Stimulated activated CD4-positive, alpha-beta T cell treated with anti-CD3 and anti-CD28 coated beads, Interleukin-15, amount 100 ng/mL, for 48 hours (primary cell): Measurements from ENCODE around the gene SLC25A48.

Experiments
- DNase-seq, 2 donors: peaks; one replicate each; pipeline ENCODE4 v3.0.0-alpha.2; 2020; ENCODE audit warnings: low read depth in 2 of 2

SLC25A48 gene, protein sequence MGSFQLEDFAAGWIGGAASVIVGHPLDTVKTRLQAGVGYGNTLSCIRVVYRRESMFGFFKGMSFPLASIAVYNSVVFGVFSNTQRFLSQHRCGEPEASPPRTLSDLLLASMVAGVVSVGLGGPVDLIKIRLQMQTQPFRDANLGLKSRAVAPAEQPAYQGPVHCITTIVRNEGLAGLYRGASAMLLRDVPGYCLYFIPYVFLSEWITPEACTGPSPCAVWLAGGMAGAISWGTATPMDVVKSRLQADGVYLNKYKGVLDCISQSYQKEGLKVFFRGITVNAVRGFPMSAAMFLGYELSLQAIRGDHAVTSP

DNA sequence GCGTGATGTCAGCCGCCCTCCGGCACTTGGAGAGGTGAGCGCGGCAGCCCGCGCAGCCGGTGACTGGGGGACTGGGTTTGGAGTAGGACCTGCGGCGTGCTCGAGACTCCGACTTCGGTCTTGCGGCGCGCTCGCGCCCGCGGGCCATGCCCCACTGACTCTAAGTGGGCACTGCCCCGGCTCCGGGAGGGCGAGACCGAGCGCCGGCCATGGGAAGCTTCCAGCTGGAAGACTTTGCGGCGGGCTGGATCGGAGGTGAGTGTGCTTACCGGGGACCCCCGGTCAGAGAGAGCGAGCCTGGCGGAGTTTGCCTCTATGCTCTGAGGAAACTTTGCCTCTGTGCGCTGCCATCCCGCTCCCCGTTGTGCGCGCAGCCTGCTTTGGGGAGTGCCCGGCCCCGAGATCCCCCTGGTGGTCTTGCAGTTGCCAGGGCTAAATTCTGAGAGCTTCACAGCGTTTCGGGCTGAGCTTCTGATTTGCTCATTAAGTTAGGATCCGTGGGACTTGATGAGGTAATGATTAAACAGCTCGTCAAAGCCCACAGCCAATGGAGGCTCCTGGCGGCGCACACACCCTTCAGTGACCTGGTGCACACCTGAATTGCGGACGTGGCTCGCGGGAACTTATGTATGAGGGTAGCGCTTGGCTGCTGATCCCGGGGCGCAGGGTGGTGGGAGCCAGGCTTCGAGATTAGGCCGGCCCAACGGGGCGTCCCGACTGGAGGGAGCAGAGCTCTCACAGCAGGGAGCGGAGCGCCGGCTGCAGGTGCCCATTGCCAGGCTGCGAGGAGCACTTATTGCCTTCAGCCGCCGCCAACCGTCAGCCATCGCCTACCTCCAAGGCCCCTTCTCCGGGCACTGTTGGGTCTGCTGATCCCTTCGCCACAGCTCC is at the start of gene SLC25A48:
Gene SLC25A48 (plus strand): TSS at position 25 of the 891 bp plus-strand sequence. CDS start 185 bp downstream, at position 210.
- DNase-seq = peak; percentile 19 to 29

DNA sequence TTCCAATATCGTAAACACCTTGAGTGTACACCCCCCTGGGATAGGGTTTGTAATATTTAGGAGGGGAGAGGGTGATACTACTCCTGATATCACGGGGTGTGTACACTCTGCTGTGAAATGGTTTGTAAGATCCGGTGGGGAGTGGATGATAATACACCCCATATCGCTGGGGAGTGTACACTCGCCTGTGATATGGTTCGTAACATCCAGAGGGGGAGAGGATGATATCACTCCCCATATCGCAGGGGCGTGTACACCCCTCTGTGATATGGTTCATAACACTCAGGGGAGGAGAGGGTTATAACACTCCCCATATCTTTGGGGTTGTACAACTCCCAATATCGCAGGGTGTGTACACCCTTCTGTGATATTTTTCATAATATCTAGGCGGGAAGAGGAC is 33.8 kb upstream of the SLC25A48 start:
- no peak for DNase-seq

DNA sequence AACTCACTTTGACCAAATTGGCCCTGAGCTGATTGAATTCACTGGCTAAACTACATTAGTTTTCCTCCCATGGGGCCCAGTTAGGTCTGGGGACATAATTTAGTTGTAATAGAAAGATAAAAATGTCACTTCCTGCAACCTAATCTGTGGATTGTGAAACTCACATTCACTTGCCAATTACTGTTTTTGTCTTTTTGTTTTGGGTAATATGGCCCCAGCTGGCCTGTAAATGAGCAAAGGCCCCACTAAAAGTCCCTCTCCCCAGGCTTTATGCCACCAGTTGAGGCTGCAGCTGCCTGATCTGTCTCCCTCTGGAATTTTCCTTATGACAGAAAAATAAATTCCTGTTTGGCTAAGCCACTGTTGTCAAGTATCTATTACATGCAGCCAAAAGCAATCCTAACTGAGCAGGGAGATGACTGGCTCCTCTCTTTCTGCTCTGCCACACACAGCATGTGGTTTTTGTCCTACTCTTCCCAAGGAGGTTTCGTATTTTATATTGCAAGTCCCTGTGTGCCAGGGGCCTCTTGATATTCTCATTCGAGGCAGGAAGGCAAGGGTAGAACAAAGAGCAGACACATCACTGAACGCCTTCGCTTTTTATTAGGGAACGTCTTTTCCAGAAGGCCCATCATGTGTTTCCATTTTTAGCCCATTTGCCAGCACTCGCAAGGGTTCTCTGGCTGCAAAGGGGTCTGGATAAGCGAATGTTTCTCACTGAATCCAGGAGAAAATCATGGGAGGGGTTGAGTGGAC is 24.1 kb upstream of the SLC25A48 start:
- no peak for DNase-seq

DNA sequence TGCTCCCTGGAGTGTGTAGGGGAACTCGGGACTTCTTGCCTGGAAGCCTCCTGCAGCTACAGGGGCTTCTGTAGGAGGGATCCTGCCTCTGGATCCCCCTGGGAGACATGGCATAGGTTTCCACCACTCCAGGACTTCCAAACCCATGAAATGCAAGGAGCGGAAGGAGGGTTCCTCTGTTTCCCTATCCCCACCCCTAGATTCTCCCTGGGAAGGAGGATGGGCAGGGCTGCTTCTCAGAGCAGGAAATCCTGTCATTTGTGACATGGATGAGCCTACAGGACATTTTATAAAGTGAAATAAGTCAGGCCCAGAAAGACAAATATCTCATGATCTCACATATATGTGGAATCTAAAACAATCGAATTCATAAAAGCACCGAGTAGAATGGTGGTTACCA is 23.5 kb upstream of the SLC25A48 start:
- no peak for DNase-seq

DNA sequence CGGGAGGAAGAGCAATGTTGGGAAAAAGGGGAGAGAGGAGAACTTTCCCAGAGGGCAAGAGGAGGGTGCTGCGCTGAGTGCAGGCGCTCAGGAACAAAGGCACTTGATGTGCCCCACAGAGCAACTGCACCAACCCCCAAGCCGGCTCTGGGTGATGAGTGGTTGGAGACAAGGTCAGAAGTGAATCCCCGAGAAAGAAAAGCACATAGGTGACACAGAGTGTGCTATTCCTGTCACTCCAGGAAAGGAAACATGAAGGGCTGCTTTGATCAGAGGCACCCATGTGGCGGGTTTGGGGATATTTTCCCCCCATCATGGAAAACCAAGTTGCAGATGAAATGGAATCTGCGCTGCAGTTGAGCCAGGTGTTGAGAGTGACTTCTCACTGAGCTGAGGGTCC is 20.7 kb upstream of the SLC25A48 start:
- DNase-seq = no peak

DNA sequence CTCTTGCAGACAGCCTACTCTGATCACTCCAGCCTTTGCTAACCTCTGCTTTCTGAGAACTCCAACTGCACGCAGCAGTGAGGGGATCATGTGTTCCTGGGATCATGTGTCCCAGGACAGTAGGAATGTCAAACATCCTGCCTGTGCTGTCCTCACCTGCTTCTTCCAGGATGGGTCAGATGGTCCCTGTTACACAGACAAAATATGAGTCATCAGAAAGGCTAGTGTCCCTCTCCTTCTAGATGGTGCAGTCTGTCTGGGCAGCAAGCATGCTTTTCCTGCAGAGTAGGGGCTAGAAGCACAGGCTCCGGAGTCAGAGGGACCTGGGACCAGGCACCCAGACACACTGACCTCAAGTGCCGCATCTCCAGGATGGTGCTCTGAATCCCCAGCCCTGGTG is 20.1 kb upstream of the SLC25A48 start:
- no peak for DNase-seq

DNA sequence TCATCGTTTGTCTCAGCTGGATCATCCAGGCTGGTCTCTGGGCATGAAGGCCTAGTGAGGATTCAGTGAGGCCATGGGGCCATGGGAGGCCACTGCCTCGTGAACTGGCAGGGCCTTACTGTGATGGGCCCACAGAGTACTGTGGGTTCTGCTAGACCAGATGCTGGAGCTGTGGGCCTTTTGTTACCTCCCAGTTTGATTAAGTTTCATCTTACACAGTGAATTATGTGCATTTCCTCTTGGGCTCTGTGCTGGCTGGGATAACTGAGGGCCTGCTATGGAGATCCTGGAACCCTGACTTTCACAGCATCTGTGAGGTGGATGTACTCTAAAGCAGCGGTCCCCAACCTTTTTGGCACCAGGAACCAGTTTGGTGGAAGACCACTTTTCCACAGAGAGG is 19.7 kb upstream of the SLC25A48 start:
- no peak for DNase-seq

DNA sequence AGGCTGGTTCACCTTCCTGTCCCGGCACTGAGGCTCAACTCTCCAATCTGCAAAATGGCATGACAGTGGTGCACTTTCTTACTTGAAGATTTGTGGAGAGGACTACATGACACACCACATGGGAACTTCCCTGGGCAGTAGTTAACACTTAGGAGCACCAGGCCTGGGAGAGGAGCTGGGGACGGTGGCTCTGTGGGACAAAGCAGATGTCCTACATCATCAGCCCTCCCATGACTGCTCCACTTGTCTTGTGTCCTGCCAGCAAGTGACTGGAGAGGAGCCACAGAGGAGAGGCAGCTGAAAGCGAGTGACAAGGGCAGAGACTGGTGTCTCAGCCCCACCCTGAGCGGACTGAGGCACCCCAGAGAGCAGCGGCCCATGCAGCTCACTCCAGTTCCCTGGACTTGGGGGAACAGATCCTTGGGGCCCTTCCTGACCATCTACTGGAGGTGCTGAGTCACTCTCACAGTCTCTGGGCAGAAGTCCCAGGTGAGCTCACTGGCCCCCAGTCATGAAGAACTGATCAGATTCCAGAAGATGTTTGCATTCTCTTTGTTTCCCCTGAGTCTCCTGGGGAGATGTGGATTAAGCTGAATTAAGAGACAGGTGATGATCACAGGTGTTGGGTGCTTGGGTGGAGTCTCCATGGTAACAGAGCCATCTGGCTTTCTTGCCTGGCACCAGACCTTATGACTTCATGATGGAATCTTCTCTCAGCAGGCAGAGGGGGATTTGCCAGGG is 13.2 kb upstream of the SLC25A48 start:
- no peak for DNase-seq

DNA sequence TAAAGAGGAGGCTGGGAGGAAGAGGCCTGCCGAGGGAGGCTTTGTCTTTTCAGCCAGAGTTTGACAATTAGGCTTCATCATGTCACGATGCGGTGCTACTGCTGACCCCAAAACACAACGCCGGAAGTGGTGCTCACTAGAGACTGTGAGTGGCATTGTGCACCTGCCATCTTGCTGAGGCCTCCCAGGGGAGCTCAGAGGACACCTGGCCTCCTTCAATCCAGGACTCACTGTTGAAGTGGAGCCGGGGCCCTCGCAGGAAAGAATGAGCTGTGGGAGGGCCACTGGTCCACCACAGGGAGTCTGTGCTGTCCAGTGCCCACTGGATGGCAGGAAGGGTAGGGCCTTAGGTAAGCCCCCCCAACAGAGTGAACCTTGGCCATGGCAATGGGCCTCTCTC is 12.7 kb upstream of the SLC25A48 start:
- DNase-seq = no peak

DNA sequence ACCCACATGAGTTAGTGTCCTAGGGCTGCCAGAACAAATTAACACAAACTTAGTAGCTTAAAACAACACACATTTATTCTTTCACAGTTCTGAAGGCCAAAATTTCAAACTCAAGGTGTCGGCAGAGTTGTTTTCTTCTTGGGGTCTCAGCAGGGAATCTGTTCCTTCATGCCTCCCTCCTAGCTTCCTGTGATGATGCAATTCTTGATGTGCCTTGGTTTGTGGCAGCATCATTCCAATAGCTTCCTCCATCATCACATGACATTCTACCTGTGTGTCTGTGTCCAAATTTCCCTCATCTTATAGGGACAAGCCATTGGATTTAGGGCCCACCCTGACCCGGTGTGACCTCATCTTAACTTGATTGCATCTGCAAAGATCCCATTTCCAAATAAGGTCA is 12.2 kb upstream of the SLC25A48 start:
- no peak for DNase-seq

DNA sequence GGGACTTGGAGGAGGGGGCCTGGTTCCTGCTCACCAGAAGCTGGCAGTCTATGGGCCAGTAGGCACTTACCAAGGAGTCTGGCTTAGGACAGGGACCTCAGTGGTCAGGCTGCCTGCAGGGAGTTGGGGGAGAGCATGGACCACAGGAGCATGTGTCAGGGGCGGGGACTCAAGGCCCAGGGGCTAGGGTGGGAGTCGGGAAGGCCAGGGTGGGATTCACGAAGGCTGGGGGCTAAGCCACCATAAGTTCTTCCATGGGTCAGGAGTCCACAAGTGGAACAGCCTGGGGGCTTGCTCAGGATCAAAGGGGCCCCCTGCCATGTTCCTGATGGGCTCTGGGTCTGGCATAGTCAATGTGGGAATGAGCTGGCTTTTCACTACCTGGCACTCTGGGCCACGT is 11.5 kb upstream of the SLC25A48 start:
- DNase-seq = no peak

DNA sequence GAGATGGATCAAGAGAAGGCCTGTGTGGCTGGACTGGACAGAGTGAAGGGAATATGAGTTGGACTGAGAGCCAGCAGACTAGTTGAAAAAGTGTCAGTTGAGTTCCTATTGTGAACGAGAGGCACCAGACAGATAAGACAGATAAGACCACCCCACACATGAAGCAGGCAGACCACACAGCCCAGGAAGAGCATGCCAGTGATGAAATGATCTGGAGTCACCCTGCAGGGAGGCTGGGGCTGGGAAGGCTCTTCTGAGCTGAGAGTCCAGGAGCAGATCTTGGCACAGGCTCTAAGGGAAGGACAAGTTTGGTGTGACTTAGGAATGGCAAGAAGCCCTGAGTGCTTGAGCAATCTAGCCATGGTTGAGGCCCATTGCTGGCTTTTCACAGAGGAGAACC is 10.6 kb upstream of the SLC25A48 start:
- no peak for DNase-seq

DNA sequence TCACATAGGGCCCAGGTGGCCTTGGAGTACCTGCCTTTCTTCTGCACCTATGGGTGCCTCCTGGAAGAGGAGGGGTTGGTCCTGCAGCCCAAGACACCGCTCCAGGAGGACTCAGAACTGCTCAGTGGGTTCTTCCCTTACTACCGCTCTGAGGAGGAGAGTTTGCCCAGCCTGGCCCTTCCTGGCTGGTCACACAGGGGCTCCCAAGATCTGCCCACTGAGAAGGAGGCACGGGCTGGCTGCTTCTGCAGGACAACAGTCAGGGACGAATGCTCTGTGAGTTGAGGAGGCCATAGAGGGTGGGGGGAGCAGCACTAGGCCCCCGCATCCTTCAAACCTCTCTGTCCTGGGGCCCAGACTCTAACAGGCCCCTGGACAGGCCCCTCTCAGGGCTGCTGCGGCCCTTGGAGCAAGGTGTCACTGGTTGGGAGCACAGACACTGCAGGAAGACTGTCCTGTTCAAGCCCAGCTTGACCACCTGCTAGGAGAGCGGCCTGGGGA is 9.9 kb upstream of the SLC25A48 start:
- no peak for DNase-seq

DNA sequence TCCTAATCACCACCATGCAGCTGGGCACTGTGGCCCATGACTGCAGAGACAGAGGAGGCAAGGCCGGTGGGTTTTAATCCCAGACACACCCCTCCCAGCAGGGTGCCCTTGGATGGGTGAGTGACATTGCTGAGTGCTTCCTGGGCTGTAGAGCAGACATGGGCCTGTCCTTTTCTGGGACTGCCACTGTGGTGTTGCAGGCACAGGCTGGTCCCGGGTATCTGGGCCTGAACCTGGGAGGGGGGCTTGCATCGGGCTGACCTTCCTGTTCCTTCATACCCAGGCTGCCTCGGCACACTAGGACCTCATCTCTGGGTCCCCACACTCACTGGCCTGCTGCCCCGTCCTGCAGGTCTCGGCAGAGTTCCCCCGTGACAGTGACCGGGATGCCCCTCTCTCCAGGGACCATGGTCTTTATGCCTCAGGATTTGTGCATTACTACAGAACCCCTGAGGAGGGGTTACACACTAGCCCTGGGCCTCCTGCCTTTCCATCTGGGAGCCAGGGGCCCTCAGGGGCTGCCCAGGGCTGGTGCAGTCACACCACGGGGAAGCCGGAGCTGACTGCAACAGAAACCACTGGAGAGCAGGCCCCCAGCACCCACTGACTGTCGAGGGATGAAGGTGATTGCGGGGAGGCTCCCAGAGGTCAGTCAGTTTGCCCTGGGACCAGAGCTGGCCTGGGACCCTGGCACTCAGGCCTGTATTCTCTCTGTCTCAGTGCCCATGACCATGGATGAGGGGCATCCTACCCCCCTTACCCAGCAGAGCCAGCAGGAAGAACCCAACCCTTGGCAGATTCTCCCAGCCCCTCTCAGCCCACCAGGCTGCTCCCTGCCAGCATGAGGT is 8.9 kb upstream of the SLC25A48 start:
- DNase-seq = no peak

DNA sequence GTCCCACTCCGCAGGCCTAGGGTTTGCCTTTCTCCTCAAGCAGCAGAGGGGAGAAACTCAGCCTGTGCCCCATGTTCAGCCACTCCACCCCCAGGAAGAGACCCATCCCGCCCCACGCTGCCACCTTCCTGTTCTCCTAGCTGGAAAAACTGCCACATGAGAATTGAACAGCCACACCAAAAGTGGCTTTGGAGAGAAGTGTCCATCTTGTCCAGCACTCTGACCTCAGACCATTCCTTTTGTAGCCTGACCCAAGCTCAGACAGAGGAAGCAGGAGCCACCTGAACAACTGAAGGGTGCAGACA is 8.3 kb upstream of the SLC25A48 start:
- DNase-seq = no peak

DNA sequence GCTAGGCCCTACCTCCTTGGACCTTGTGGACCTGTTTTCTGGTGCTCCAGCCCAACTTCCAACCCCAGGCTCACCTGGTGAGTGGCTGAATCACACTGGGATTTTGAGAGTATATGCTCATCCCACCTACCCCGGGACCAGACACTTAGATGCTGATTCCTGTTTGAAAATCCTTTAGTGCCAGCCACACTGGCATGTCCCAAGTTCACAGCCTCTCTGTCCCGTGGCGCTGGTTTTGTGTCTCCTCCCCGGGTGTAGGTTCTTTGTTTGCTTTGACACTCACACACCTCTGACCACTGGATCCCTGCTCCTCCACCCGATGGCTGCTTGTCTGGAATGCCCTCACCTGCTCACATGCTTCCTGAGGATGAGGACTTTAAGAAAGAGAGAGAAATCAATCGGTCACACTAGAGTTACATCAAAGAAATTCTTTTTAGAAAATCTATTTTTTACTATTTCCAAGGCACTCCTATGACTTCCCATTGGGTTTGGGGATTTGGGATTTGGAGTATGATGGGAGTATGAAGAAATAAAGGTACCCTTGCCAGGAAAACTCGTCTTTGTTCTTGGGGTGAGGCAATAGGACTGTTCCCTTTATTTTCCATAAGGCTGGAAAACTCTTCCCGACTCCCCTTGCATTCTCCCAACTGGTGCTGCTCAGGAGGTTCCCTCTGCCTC is 7.3 kb upstream of the SLC25A48 start:
- no peak for DNase-seq

DNA sequence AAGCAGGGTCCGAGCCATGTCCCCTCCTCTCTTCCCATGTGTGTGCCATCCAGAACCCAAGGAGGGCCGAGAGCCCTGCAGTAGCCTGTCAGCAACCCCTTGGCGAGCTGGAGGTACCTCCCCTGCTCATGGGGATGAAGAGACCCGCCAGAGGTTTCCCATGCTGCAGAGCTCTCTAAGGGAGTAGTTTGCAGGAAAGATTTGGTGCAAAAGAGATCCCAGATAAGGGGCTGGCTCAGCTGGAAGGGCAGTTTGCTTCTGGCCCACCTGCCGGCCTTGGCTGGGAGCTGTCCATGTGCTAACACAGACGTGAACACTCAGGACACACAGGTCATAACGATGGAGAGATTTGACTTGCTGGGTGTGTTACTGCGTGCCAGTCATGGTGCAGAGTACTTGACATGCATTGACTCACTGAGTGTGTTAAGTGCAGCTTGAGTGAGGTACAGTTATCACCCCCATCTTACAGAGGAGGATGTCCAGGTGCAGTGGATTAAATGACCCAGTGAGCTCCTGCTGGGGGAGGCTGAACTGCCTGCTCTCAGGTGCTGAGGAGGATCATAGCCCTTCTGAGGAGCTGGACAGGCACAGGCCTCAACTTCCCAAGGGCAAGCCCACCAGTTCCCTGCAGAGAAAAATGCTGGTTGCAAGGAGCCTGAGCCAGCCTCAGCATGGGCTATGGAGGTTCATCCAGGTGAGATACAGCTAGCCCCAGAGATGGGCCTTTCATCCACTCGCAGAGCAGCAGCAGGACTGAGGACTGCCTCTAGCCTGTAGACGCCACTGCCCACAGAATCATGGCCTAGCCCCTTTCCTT is 6.3 kb upstream of the SLC25A48 start:
- no peak for DNase-seq

DNA sequence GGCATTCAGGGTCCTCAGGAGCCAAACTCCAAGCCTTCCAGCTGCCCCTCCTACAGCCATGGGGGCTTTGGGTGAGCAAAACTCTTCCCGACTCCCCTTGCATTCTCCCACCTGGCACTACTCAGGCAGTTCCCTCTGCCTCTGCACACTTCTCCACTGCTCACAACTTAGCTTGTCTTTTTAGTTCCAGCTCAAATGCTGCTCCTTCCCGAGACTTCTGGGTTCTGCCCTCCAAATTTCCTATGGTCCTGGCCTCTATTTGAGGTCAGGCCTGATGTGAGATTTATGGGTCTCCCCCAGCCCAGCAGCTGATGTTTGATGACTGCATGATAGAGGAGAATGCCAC is 5.7 kb upstream of the SLC25A48 start:
- DNase-seq = no peak

DNA sequence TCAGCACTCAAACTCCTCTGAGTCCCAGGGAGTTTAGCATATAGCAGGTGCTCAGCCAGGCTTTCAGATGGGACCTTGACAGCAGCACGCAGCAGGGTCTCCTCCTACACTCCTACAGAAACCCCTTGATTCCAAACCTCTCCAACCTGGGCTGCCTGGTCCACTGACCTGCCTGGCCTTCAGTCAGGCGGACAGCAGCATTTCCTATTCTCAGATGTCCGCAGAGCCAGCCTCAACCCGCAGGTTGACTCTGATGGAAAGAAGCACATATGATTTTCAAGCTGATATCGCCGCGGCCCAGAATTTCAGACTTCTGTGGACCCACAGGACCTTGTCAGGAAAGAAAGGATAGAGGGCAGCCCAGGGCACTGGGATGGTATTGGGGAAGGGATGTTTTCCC is 5.3 kb upstream of the SLC25A48 start:
- DNase-seq = no peak
